ENCODE measurements around the gene IL22RA1. TPM values are rescaled to one million over a fixed set of nuclear protein-coding genes. Genes with fewer than 3 reads are reported as not detected.

Gene IL22RA1
- total and polyA plus RNA-seq, 8 donors: 62.5 to 164 (median 95.3) TPM

- Histone ChIP-seq H3K27ac (peak overlapping the region in 3 of 4 donors; percentile 17 to 55 (median 40)), H3K4me3 (no peak overlapping the region), H3K27me3 (no peaks in the 10 kb centered on the region), H3K36me3 (no peaks in the 10 kb centered on the region), H3K9me3 (no peaks in the 10 kb centered on the region), H3K4me1 (peaks cover 18 to 34% (median 33%) of the 10 kb centered on the region in 3 donors)
- DNase-seq: no peak
- no peak for TF ChIP-seq CTCF (IDR thresholded peaks at IDR 0.05)
- no peak for FAIRE-seq
- WGBS, 2 donors: 23 to 29% methylated on average over 6 of the region's 6 CpGs
- intact Hi-C loops (cut with DNase I): loop anchor here in 1 of 3 donors (10.0 kb wide), 1 partner anchor 107 kb away; no protein-coding TSS in a partner anchor
- peak; percentile 4 to 42 (median 19) for ATAC-seq
These were observed 39.1 kb upstream of the IL22RA1 start for GRCh38 chr1:24182061-24182460.

- peak overlapping the region; percentile 13 to 55 (median 28) for H3K27ac ChIP-seq
- peaks cover 18 to 34% (median 33%) of the 10 kb centered on the region in 3 donors for H3K4me1 ChIP-seq
- intact Hi-C loops (cut with DNase I): loop anchor here in 1 of 3 donors (10.0 kb wide), 1 partner anchor 107 kb away; no protein-coding TSS in a partner anchor
- ATAC-seq: peak; percentile 70 to 89 (median 85)
- TF ChIP-seq CTCF (IDR thresholded peaks at IDR 0.05): no peak
- H3K9me3 ChIP-seq: no peaks in the 10 kb centered on the region
- FAIRE-seq: no peak
- H3K4me3 ChIP-seq: no peak overlapping the region
- H3K36me3 ChIP-seq: no peaks in the 10 kb centered on the region
- 8 to 18% methylated on average over 5 of the region's 5 CpGs for WGBS, 2 donors
- no peaks in the 10 kb centered on the region for H3K27me3 ChIP-seq
- DNase-seq: peak in 5 of 6 donors; percentile 64 to 87 (median 76)
These were observed 38.7 kb upstream of the IL22RA1 start for GRCh38 chr1:24181619-24182018.

GRCh38 chr1:24180676-24181075 is 37.7 kb upstream of the IL22RA1 start:
- H3K36me3 ChIP-seq: no peaks in the 10 kb centered on the region
- peaks cover 18 to 34% (median 33%) of the 10 kb centered on the region in 3 donors for H3K4me1 ChIP-seq
- WGBS, 2 donors: 85 to 92% methylated on average over 6 of the region's 6 CpGs
- no peaks in the 10 kb centered on the region for H3K9me3 ChIP-seq
- FAIRE-seq: no peak
- H3K27ac ChIP-seq: peak overlapping the region; percentile 13 to 55 (median 28)
- intact Hi-C loops (cut with DNase I): loop anchor here in 1 of 3 donors (10.0 kb wide), 1 partner anchor 106 kb away; no protein-coding TSS in a partner anchor
- no peak for ATAC-seq
- DNase-seq: no peak
- H3K4me3 ChIP-seq: no peak overlapping the region
- no peak for TF ChIP-seq CTCF (IDR thresholded peaks at IDR 0.05)
- no peaks in the 10 kb centered on the region for H3K27me3 ChIP-seq

- H3K27me3 ChIP-seq: no peaks in the 10 kb centered on the region
- DNase-seq (peak in 3 of 6 donors; percentile 56), ATAC-seq (peak; percentile 65 to 80 (median 72)), FAIRE-seq (no peak)
- peak overlapping the region in 1 of 4 donors; percentile 15 for H3K27ac ChIP-seq
- intact Hi-C loops (cut with DNase I): no loop called here
- no peaks in the 10 kb centered on the region for H3K9me3 ChIP-seq
- H3K4me3 ChIP-seq: no peak overlapping the region
- no peak for TF ChIP-seq CTCF (IDR thresholded peaks at IDR 0.05)
- 28 to 29% methylated on average over 10 of the region's 10 CpGs for WGBS, 2 donors
- H3K36me3 ChIP-seq: no peaks in the 10 kb centered on the region
- peaks cover 18 to 34% (median 33%) of the 10 kb centered on the region in 3 donors for H3K4me1 ChIP-seq
These were observed 36.4 kb upstream of the IL22RA1 start for GRCh38 chr1:24179251-24179840.

- ATAC-seq: no peak
- DNase-seq: no peak
- no peak for FAIRE-seq
- H3K36me3 ChIP-seq: no peaks in the 10 kb centered on the region
- 71 to 75% methylated on average over 3 of the region's 3 CpGs for WGBS, 2 donors
- intact Hi-C loops (cut with DNase I): no loop called here
- H3K9me3 ChIP-seq: no peaks in the 10 kb centered on the region
- H3K27ac ChIP-seq: no peak overlapping the region
- no peak overlapping the region for H3K4me3 ChIP-seq
- H3K4me1 ChIP-seq: peaks cover 18 to 34% (median 33%) of the 10 kb centered on the region in 3 donors
- H3K27me3 ChIP-seq: no peaks in the 10 kb centered on the region
- TF ChIP-seq CTCF (IDR thresholded peaks at IDR 0.05): no peak
These were observed 35.5 kb upstream of the IL22RA1 start for GRCh38 chr1:24178407-24178806.
